A673 (cell line): Measurements from ENCODE around the gene GPX3.

ENCODE experiments used
- EZH2 ChIP-seq: fragments of 200-600 bp; sonication (generic); IDR thresholded peaks from 2 replicates; pipeline ENCODE4 v1.6.1; 2017; ENCODE audit warnings: borderline replicate concordance, low read depth, mild to moderate bottlenecking, mixed read lengths, antibody characterized with exemption, low read length; ENCODE audit not compliant: poor library complexity, severe bottlenecking
- TF ChIP-seq, protein P1 (sequence below): fragments of 300-800, 200-600 bp; sonication (generic); conservative IDR thresholded peaks from 2 replicates; pipeline ENCODE4 v1.5.1; 2017; ENCODE audit warnings: low read depth, mild to moderate bottlenecking, antibody characterized with exemption, low read length, moderate library complexity, mixed read lengths

GRCh38 chr5:151056379-151057325 is 36.3 kb downstream of the GPX3 start:
- TF ChIP-seq, protein P1, sequence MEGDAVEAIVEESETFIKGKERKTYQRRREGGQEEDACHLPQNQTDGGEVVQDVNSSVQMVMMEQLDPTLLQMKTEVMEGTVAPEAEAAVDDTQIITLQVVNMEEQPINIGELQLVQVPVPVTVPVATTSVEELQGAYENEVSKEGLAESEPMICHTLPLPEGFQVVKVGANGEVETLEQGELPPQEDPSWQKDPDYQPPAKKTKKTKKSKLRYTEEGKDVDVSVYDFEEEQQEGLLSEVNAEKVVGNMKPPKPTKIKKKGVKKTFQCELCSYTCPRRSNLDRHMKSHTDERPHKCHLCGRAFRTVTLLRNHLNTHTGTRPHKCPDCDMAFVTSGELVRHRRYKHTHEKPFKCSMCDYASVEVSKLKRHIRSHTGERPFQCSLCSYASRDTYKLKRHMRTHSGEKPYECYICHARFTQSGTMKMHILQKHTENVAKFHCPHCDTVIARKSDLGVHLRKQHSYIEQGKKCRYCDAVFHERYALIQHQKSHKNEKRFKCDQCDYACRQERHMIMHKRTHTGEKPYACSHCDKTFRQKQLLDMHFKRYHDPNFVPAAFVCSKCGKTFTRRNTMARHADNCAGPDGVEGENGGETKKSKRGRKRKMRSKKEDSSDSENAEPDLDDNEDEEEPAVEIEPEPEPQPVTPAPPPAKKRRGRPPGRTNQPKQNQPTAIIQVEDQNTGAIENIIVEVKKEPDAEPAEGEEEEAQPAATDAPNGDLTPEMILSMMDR = no peak
- TF ChIP-seq EZH2 = no peak
